Measurements from ENCODE around the gene HBZ. TPM values are rescaled to one million over a fixed set of nuclear protein-coding genes. Genes with fewer than 3 reads are reported as not detected.

The HBZ gene
- total and polyA plus RNA-seq, 3 donors from 2014 or later: 1.1 to 9.0 (median 3.7) TPM

DNA sequence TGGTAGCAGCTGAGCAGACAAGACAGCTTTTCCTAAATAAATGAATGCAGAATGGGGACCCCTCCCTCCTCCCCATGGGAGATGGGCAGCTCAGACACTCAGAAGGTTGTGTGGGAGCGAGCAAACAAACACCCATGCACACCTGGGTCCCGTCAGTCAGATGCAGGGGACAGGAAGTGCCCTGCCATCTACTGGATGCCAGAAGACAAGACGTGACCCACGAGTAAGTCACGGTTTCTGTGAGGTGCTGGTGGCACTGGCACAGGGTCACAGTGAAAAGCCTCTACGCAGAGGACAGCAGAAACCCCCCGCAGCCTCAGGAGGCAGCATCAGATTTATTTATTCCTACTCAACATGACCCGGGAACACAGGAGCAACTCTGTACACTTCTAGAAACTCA lies 36.2 kb downstream of the HBZ start:
- Histone ChIP-seq H3K9me3 (no peaks in the 10 kb centered on the region), H3K36me3 (ENCODE audit: low read depth, missing control alignments) (no peaks in the 10 kb centered on the region), H3K4me1 (no peaks in the 10 kb centered on the region), H3K27me3 (no peaks in the 10 kb centered on the region), H3K27ac (no peak overlapping the region), H3K4me3 (no peak overlapping the region)
- intact Hi-C loops (cut with DNase I; ENCODE audit: low total_unique reads): no loop called here
- TF ChIP-seq, protein P1, sequence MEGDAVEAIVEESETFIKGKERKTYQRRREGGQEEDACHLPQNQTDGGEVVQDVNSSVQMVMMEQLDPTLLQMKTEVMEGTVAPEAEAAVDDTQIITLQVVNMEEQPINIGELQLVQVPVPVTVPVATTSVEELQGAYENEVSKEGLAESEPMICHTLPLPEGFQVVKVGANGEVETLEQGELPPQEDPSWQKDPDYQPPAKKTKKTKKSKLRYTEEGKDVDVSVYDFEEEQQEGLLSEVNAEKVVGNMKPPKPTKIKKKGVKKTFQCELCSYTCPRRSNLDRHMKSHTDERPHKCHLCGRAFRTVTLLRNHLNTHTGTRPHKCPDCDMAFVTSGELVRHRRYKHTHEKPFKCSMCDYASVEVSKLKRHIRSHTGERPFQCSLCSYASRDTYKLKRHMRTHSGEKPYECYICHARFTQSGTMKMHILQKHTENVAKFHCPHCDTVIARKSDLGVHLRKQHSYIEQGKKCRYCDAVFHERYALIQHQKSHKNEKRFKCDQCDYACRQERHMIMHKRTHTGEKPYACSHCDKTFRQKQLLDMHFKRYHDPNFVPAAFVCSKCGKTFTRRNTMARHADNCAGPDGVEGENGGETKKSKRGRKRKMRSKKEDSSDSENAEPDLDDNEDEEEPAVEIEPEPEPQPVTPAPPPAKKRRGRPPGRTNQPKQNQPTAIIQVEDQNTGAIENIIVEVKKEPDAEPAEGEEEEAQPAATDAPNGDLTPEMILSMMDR (IDR thresholded peaks at IDR 0.05): no peak
- TF ChIP-seq POLR2A (IDR thresholded peaks at IDR 0.05): no peak
- WGBS, 2 donors: 77 to 83% methylated on average over 8 of the region's 8 CpGs
- DNase-seq: no peak

DNA sequence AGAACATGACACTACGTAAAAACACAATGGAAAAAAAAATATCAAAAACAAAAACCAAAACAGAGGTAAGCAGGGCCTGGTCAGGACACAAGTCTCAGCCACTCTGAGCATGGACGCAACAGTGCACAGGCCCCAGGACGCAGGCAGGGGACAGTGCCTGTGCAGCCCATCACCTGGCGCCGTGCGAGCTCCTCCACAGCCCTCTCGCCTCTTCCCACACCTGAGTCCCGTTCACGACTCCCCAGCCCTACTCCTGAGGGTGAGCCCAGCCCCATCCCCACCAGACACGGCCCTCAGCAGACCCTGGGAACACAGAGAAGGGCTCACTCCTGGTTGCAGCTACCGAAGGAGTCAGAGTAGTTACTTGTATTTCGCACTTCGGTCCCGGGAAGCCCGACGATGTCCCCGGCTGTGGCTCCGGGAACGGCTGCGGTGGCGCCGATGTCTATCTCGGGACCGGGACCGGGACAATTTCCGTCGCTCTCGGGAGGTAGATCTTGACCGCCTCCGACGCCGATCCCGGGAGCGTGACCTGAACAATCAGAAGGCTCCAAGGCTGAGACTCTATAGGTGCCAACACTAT lies 37.3 kb downstream of the HBZ start:
- H3K36me3 ChIP-seq (ENCODE audit: low read depth, missing control alignments): no peaks in the 10 kb centered on the region
- H3K4me1 ChIP-seq: no peaks in the 10 kb centered on the region
- H3K9me3 ChIP-seq: no peaks in the 10 kb centered on the region
- intact Hi-C loops (cut with DNase I; ENCODE audit: low total_unique reads): no loop called here
- WGBS, 2 donors: 90 to 94% methylated on average over 20 to 34 of the region's 34 CpGs
- no peak for TF ChIP-seq POLR2A (IDR thresholded peaks at IDR 0.05)
- TF ChIP-seq, protein P1 (IDR thresholded peaks at IDR 0.05): no peak
- H3K27me3 ChIP-seq: no peaks in the 10 kb centered on the region
- no peak for DNase-seq
- H3K4me3 ChIP-seq: no peak overlapping the region
- no peak overlapping the region for H3K27ac ChIP-seq

DNA sequence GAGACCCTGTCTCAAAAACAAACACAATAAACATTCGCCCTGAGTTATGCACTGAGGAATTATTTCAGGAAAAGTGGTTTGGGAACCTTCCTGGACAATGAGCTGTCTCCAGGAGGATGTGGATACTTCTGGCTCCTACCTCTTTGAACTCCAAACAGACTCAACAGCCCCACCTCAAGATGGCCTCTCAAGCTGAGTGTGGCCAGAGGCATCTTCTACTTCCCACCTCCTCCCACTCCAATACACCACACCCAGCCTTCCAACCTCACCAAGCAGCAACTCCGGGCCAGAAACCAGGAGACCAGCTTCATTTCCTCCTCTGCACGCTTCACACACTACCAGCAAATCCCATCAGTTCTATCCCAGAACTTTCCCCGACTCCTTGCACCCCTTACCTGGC lies 39.4 kb downstream of the HBZ start:
- H3K36me3 ChIP-seq (ENCODE audit: low read depth, missing control alignments): no peaks in the 10 kb centered on the region
- no peaks in the 10 kb centered on the region for H3K9me3 ChIP-seq
- no peak overlapping the region for H3K4me3 ChIP-seq
- H3K27ac ChIP-seq: no peak overlapping the region
- 89 to 90% methylated on average over 4 of the region's 4 CpGs for WGBS, 2 donors
- H3K4me1 ChIP-seq: no peaks in the 10 kb centered on the region
- intact Hi-C loops (cut with DNase I; ENCODE audit: low total_unique reads): no loop called here
- TF ChIP-seq, protein P1 (IDR thresholded peaks at IDR 0.05): no peak
- no peak for DNase-seq
- H3K27me3 ChIP-seq: no peaks in the 10 kb centered on the region

DNA sequence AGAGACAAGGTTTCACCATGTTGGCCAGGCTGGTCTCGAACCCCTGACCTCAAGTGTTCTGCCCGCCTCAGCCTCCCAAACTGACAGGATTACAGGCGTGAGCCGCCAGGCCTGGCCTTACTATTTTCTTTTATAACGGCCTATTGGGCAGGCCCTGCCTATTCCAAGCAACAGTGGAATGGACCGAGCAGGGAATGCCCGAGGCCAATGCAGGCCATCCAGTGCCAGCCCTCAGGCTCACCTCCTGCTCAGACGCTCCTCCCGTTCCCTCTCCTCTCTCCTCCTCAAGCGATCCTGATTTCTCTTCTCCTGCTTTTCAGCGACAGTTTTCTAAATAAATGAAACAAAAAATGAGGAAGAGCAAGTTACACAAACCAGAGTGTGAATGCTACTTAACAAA lies 40.2 kb downstream of the HBZ start:
- no peak overlapping the region for H3K27ac ChIP-seq
- H3K27me3 ChIP-seq: no peaks in the 10 kb centered on the region
- TF ChIP-seq, protein P1 (IDR thresholded peaks at IDR 0.05): no peak
- DNase-seq: no peak
- 88 to 94% methylated on average over 11 of the region's 11 CpGs for WGBS, 2 donors
- H3K36me3 ChIP-seq (ENCODE audit: low read depth, missing control alignments): no peaks in the 10 kb centered on the region
- no peaks in the 10 kb centered on the region for H3K4me1 ChIP-seq
- intact Hi-C loops (cut with DNase I; ENCODE audit: low total_unique reads): no loop called here
- H3K9me3 ChIP-seq: no peaks in the 10 kb centered on the region
- no peak overlapping the region for H3K4me3 ChIP-seq

DNA sequence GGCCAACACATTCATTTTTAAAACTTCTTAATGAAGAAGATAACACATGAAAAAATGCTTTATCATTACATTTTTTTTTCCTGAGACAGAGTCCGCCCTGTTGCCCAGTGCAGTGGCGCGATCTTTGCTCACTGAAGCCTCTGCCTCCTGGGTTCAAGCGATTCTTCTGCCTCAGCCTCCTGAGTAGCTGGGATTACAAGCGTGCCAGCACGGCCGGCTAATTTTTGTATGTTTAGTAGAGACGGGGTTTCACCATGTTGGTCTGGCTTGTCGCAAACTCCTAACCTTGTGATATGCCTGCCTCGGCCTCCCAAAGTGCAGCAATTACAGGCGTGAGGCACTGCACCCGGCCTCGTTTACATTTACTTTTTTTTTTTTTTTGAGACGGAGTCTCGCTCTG lies 41.0 kb downstream of the HBZ start:
- intact Hi-C loops (cut with DNase I; ENCODE audit: low total_unique reads): no loop called here
- Histone ChIP-seq H3K27me3 (no peaks in the 10 kb centered on the region), H3K36me3 (ENCODE audit: low read depth, missing control alignments) (no peaks in the 10 kb centered on the region), H3K4me1 (no peaks in the 10 kb centered on the region), H3K27ac (no peak overlapping the region), H3K4me3 (no peak overlapping the region), H3K9me3 (no peaks in the 10 kb centered on the region)
- 94 to 97% methylated on average over 14 to 15 of the region's 15 CpGs for WGBS, 2 donors
- DNase-seq: no peak
- TF ChIP-seq POLR2A (IDR thresholded peaks at IDR 0.05): no peak
- TF ChIP-seq, protein P1 (IDR thresholded peaks at IDR 0.05): no peak
